Sigmoid colon (tissue), 4 donors: ENCODE data around the gene RAP1GAP.
A peak's percentile ranks its signal among the peaks of the same experiment; 100 is the strongest.

Experiments used
- POLR2A ChIP-seq, 2 donors: fragments of 450-650 bp; IDR thresholded peaks; one replicate each; pipeline ENCODE4 v1.6.1; 2016; ENCODE audit warnings: antibody characterized with exemption in 2 of 2, mild to moderate bottlenecking in 2 of 2, moderate library complexity in 2 of 2
- POLR2AphosphoS5 ChIP-seq, 4 donors: sonication (generic); formaldehyde crosslinking; IDR thresholded peaks; one replicate each; pipeline ENCODE4 v1.6.1; 2017; ENCODE audit warnings: antibody characterized with exemption in 4 of 4
- TF ChIP-seq, protein P1 (sequence below), 4 experiments: fragments of 450-650 bp in 3 of 4; fragments of 200-600 bp in 1 of 4; IDR thresholded peaks; one replicate each; pipeline ENCODE4 v1.5.1; 2016 to 2019; ENCODE audit warnings: antibody characterized with exemption in 4 of 4, mild to moderate bottlenecking in 3 of 4, moderate library complexity in 2 of 4

DNA sequence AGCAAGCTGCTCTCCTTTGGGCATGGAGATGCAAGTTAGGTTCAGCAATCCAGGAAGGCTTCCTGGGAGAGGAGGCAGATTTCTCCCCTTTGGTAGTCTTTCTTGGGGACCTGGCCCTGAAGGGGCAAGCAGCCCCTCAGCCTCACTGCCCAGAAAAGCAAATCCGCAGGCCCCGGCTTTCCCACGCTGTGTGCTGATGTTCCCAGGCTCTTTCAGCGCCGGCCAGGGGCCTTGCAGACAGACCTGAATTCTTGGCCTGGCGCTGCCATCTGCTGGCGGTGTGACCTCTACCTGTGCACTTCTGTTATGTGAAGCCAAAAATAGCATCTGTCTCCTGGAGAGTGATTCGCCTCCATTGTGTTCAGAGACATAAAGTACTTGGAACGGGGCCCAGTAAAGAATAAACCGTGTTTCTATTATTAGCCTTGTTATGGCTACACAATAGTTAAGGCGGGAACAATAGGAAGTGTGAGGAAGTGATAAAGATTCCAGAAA, 95.1 kb downstream of the RAP1GAP start:
- TF ChIP-seq POLR2AphosphoS5 (IDR thresholded peaks at IDR 0.05) (peak in 1 of 4 donors; percentile 31), POLR2A (IDR thresholded peaks at IDR 0.05) (no peak)
- TF ChIP-seq, protein P1, sequence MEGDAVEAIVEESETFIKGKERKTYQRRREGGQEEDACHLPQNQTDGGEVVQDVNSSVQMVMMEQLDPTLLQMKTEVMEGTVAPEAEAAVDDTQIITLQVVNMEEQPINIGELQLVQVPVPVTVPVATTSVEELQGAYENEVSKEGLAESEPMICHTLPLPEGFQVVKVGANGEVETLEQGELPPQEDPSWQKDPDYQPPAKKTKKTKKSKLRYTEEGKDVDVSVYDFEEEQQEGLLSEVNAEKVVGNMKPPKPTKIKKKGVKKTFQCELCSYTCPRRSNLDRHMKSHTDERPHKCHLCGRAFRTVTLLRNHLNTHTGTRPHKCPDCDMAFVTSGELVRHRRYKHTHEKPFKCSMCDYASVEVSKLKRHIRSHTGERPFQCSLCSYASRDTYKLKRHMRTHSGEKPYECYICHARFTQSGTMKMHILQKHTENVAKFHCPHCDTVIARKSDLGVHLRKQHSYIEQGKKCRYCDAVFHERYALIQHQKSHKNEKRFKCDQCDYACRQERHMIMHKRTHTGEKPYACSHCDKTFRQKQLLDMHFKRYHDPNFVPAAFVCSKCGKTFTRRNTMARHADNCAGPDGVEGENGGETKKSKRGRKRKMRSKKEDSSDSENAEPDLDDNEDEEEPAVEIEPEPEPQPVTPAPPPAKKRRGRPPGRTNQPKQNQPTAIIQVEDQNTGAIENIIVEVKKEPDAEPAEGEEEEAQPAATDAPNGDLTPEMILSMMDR (IDR thresholded peaks at IDR 0.05): peak in 3 of 4 experiments; percentile 19 to 34 (median 19)
